ENCODE measurements around the gene RBM38.

RBM38 gene

GRCh38 chr20:57378646-57379262, 12.4 kb upstream of the RBM38 start:
- no peak for TF ChIP-seq CTCF (IDR thresholded peaks at IDR 0.05)
- Histone ChIP-seq H3K79me2 (no peaks in the 10 kb centered on the region), H3K9me3 (ENCODE audit: control insufficient read depth, low read length) (no peaks in the 10 kb centered on the region), H3K4me1 (no peaks in the 10 kb centered on the region), H3K9ac (no peak overlapping the region), H3K4me2 (ENCODE audit: low read length) (no peak overlapping the region), H3K27me3 (ENCODE audit: control insufficient read depth, insufficient read depth, low read length) (no peaks in the 10 kb centered on the region), H2AFZ (no peak overlapping the region), H3K4me3 (ENCODE audit: low read depth, low read length) (no peak overlapping the region), H3K36me3 (ENCODE audit: control insufficient read depth, insufficient read depth, low read length) (no peaks in the 10 kb centered on the region), H3K27ac (no peak overlapping the region)

- Histone ChIP-seq H3K36me3 (ENCODE audit: control insufficient read depth, insufficient read depth, low read length) (no peaks in the 10 kb centered on the region), H3K9me3 (ENCODE audit: control insufficient read depth, low read length) (no peaks in the 10 kb centered on the region), H2AFZ (no peak overlapping the region), H3K4me3 (ENCODE audit: low read depth, low read length) (no peak overlapping the region), H3K27me3 (ENCODE audit: control insufficient read depth, insufficient read depth, low read length) (no peaks in the 10 kb centered on the region), H3K9ac (no peak overlapping the region), H3K27ac (no peak overlapping the region), H3K4me2 (ENCODE audit: low read length) (no peak overlapping the region), H3K79me2 (no peaks in the 10 kb centered on the region), H3K4me1 (no peaks in the 10 kb centered on the region)
- TF ChIP-seq CTCF (IDR thresholded peaks at IDR 0.05): no peak
Observed at GRCh38 chr20:57379263-57379647, 11.9 kb upstream of the RBM38 start.

- Histone ChIP-seq H3K9ac (no peak overlapping the region), H3K36me3 (ENCODE audit: control insufficient read depth, insufficient read depth, low read length) (no peaks in the 10 kb centered on the region), H2AFZ (no peak overlapping the region), H3K9me3 (ENCODE audit: control insufficient read depth, low read length) (no peaks in the 10 kb centered on the region), H3K79me2 (no peaks in the 10 kb centered on the region), H3K4me2 (ENCODE audit: low read length) (no peak overlapping the region), H3K4me3 (ENCODE audit: low read depth, low read length) (no peak overlapping the region), H3K27me3 (ENCODE audit: control insufficient read depth, insufficient read depth, low read length) (no peaks in the 10 kb centered on the region), H3K27ac (no peak overlapping the region), H3K4me1 (no peaks in the 10 kb centered on the region)
- no peak for TF ChIP-seq CTCF (IDR thresholded peaks at IDR 0.05)
Observed at GRCh38 chr20:57380081-57380750, 11.0 kb upstream of the RBM38 start.

- no peaks in the 10 kb centered on the region for H3K79me2 ChIP-seq
- no peak overlapping the region for H3K9ac ChIP-seq
- no peak overlapping the region for H3K4me3 ChIP-seq (ENCODE audit: low read depth, low read length)
- peak; percentile 93 for TF ChIP-seq CTCF (IDR thresholded peaks at IDR 0.05)
- no peak overlapping the region for H3K27ac ChIP-seq
- H3K9me3 ChIP-seq (ENCODE audit: control insufficient read depth, low read length): no peaks in the 10 kb centered on the region
- H3K36me3 ChIP-seq (ENCODE audit: control insufficient read depth, insufficient read depth, low read length): no peaks in the 10 kb centered on the region
- H3K4me1 ChIP-seq: no peaks in the 10 kb centered on the region
- H3K4me2 ChIP-seq (ENCODE audit: low read length): no peak overlapping the region
- no peak overlapping the region for H2AFZ ChIP-seq
- no peaks in the 10 kb centered on the region for H3K27me3 ChIP-seq (ENCODE audit: control insufficient read depth, insufficient read depth, low read length)
Observed at GRCh38 chr20:57381596-57382503, 9.3 kb upstream of the RBM38 start.

All from parathyroid adenoma (tissue), 2 donors.